Peyer's patch (tissue), 4 donors: ENCODE data around the gene CSK. TPM values are rescaled to one million over a fixed set of nuclear protein-coding genes. Genes with fewer than 3 reads are reported as not detected.
A peak's percentile ranks its signal among the peaks of the same experiment; 100 is the strongest.

Experiments used
- DNase-seq, 3 donors: peaks; one replicate each; pipeline ENCODE4 v3.0.0-alpha.2; 2017 to 2019
- H3K27ac ChIP-seq, 4 donors: fragments of 200-600 bp; sonication (generic); one replicate each; pipeline ENCODE4 v1.5.1; 2016 to 2019
- H3K27me3 ChIP-seq, 2 donors: fragments of 200-600 bp; sonication (generic); one replicate each; pipeline ENCODE4 v1.5.1; 2019
- H3K36me3 ChIP-seq, 3 donors: fragments of 200-600 bp; sonication (generic); one replicate each; pipeline ENCODE4 v1.5.1; 2016 to 2019
- H3K4me1 ChIP-seq, 4 donors: fragments of 200-600 bp; sonication (generic); one replicate each; pipeline ENCODE4 v1.5.1; 2016 to 2019
- H3K4me3 ChIP-seq, 4 donors: fragments of 200-600 bp; sonication (generic); 1 replicate in 3 of 4; 2 replicates in 1 of 4; pipeline ENCODE4 v1.5.1; 2016 to 2019; ENCODE audit warnings: mild to moderate bottlenecking in 1 of 4
- H3K9me3 ChIP-seq, 4 donors: fragments of 200-600 bp; sonication (generic); one replicate each; pipeline ENCODE4 v1.5.1; 2016 to 2019; ENCODE audit warnings: mild to moderate bottlenecking in 1 of 4
- CTCF ChIP-seq, 6 experiments: fragments of 450-650 bp in 4 of 6; fragments of 200-600 bp in 2 of 6; sonication (generic) in 1 of 6; IDR thresholded peaks; one replicate each; pipeline ENCODE4 v1.5.1; 2017 to 2019; ENCODE audit warnings: antibody characterized with exemption in 6 of 6, mild to moderate bottlenecking in 3 of 6, moderate library complexity in 1 of 6
- POLR2A ChIP-seq, 2 donors: fragments of 450-650 bp; IDR thresholded peaks; one replicate each; pipeline ENCODE4 v1.5.1; 2017; ENCODE audit warnings: antibody characterized with exemption in 2 of 2, mild to moderate bottlenecking in 2 of 2, moderate library complexity in 2 of 2
- total RNA-seq, 4 donors: library from RNA; depleted of rRNA; stranded (reverse); fragments of >200 nt; gene quantifications; one replicate each; pipeline ENCODE4 v1.1.0, GENCODE V29; 2016

The CSK gene
- total RNA-seq, 4 donors from 2014 or later = 53.8 to 122 (median 66.2) TPM

GRCh38 chr15:74825866-74826265 lies 44.0 kb downstream of the CSK start:
- no peak overlapping the region for H3K27ac ChIP-seq
- no peaks in the 10 kb centered on the region for H3K9me3 ChIP-seq
- H3K4me1 ChIP-seq = peaks cover 0 to 15% (median 9%) of the 10 kb centered on the region in 4 donors
- no peak for DNase-seq
- TF ChIP-seq POLR2A (IDR thresholded peaks at IDR 0.05) = no peak
- no peak for TF ChIP-seq CTCF (IDR thresholded peaks at IDR 0.05)
- no peaks in the 10 kb centered on the region for H3K36me3 ChIP-seq
- peaks cover 0 to 5% of the 10 kb centered on the region in 2 donors for H3K27me3 ChIP-seq
- H3K4me3 ChIP-seq = no peak overlapping the region

- no peak within 1 kb of the TSS for H3K27ac ChIP-seq
- TF ChIP-seq CTCF (IDR thresholded peaks at IDR 0.05) = no peak
- no peak for TF ChIP-seq POLR2A (IDR thresholded peaks at IDR 0.05)
- H3K4me1 ChIP-seq = peaks cover 0 to 20% (median 4%) of the 10 kb centered on the region in 4 donors
- H3K27me3 ChIP-seq = peaks cover 0 to 5% of the 10 kb centered on the region in 2 donors
- no peaks in the 10 kb centered on the region for H3K36me3 ChIP-seq
- no peak within 1 kb of the TSS for H3K4me3 ChIP-seq
- H3K9me3 ChIP-seq = no peaks in the 10 kb centered on the region
- peak in 1 of 3 donors; percentile 71 for DNase-seq
These were observed 44.5 kb downstream of the CSK start, which contains the start of gene CPLX3 for GRCh38 chr15:74826364-74826819. CPLX3 (plus strand) TSS chr15:74826627; CDS start chr15:74826704, 77 bp downstream.

GRCh38 chr15:74826921-74827320 lies 45.0 kb downstream of the CSK start:
- H3K27me3 ChIP-seq = peaks cover 0 to 5% of the 10 kb centered on the region in 2 donors
- no peaks in the 10 kb centered on the region for H3K36me3 ChIP-seq
- H3K9me3 ChIP-seq = no peaks in the 10 kb centered on the region
- DNase-seq = no peak
- TF ChIP-seq CTCF (IDR thresholded peaks at IDR 0.05) = no peak
- no peak for TF ChIP-seq POLR2A (IDR thresholded peaks at IDR 0.05)
- peaks cover 0 to 26% (median 2%) of the 10 kb centered on the region in 4 donors for H3K4me1 ChIP-seq
- H3K4me3 ChIP-seq = no peak overlapping the region
- no peak overlapping the region for H3K27ac ChIP-seq

GRCh38 chr15:74827614-74828013 lies 45.7 kb downstream of the CSK start:
- H3K36me3 ChIP-seq = no peaks in the 10 kb centered on the region
- no peak overlapping the region for H3K4me3 ChIP-seq
- no peak for DNase-seq
- peaks cover 0 to 5% of the 10 kb centered on the region in 2 donors for H3K27me3 ChIP-seq
- H3K27ac ChIP-seq = no peak overlapping the region
- H3K9me3 ChIP-seq = no peaks in the 10 kb centered on the region
- H3K4me1 ChIP-seq = peaks cover 0 to 32% (median 2%) of the 10 kb centered on the region in 4 donors
- TF ChIP-seq CTCF (IDR thresholded peaks at IDR 0.05) (no peak), POLR2A (IDR thresholded peaks at IDR 0.05) (no peak)

GRCh38 chr15:74828835-74829234 lies 47.0 kb downstream of the CSK start:
- Histone ChIP-seq H3K27ac (no peak overlapping the region), H3K4me3 (no peak overlapping the region), H3K9me3 (no peaks in the 10 kb centered on the region), H3K4me1 (peaks cover 0 to 34% (median 2%) of the 10 kb centered on the region in 4 donors), H3K36me3 (no peaks in the 10 kb centered on the region), H3K27me3 (peaks cover 0 to 5% of the 10 kb centered on the region in 2 donors)
- TF ChIP-seq POLR2A (IDR thresholded peaks at IDR 0.05) (no peak), CTCF (IDR thresholded peaks at IDR 0.05) (no peak)
- DNase-seq = no peak
